Caco-2 (cell line): ENCODE results near the gene CEP20. TPM values are rescaled to one million over a fixed set of nuclear protein-coding genes. Genes with fewer than 3 reads are reported as not detected.
"Not testable (repeated sequence)": the region's sequence is repeated elsewhere in the genome, so short reads cannot be mapped to it uniquely, and the experiment has no call there.

ENCODE experiments used
- BruUV-seq: library from RNA; stranded (reverse); fragments of 400-500 nt; replicated peaks from 2 replicates; lab custom pipeline; 2021; lab: Mats Ljungman, UMichigan
- CTCF ChIA-PET: fragments of 300-600 bp; sonication (Branson Sonifier 250); formaldehyde crosslinking; loops from one replicate; lab custom pipeline; 2022; ENCODE audit warnings: antibody characterized with exemption; lab: Charles Lee
- POLR2A ChIA-PET: fragments of 300-600 bp; sonication (Branson Sonifier 250); formaldehyde crosslinking; loops from one replicate; lab custom pipeline; 2022; ENCODE audit warnings: antibody characterized with exemption; lab: Charles Lee
- DNase-seq, 2 experiments: peaks; one replicate each; pipeline versions ENCODE4 v3.0.0 to v3.0.0-alpha.2; 2020 to 2022
- H3K27me3 ChIP-seq: replicated peaks from 2 replicates; pipeline ENCODE4 v1.6.0; 2011; ENCODE audit warnings: low read length; ENCODE audit not compliant: control insufficient read depth, insufficient read depth
- H3K36me3 ChIP-seq: 2 replicates; pipeline ENCODE4 v1.5.1; 2011; ENCODE audit warnings: low read length; ENCODE audit not compliant: control insufficient read depth, insufficient read depth
- H3K4me1 ChIP-seq: fragments of 250-450 bp; sonication (Bioruptor Pico); 2 replicates; pipeline ENCODE4 v1.5.1; 2020; ENCODE audit warnings: mild to moderate bottlenecking
- H3K4me3 ChIP-seq: 2 replicates; pipeline ENCODE4 v1.5.1; 2011; ENCODE audit warnings: low read depth, mild to moderate bottlenecking, control low read depth, low read length
- H3K9me3 ChIP-seq: fragments of 250-450 bp; sonication (Bioruptor Pico); 2 replicates; pipeline ENCODE4 v1.5.1; 2020; ENCODE audit warnings: mild to moderate bottlenecking, moderate library complexity
- H3K27ac Mint-ChIP-seq: one replicate; pipeline ENCODE4 v1.8.0; 2022; ENCODE audit warnings: mixed read lengths; ENCODE audit not compliant: unreplicated experiment
- H3K27me3 Mint-ChIP-seq: one replicate; pipeline ENCODE4 v1.8.0; 2022; ENCODE audit warnings: mixed read lengths; ENCODE audit not compliant: insufficient read depth, unreplicated experiment
- H3K36me3 Mint-ChIP-seq: one replicate; pipeline ENCODE4 v1.8.0; 2022; ENCODE audit warnings: mild to moderate bottlenecking, mixed read lengths; ENCODE audit not compliant: insufficient read depth, unreplicated experiment
- H3K4me1 Mint-ChIP-seq: one replicate; pipeline ENCODE4 v1.8.0; 2022; ENCODE audit warnings: low read depth, mixed read lengths; ENCODE audit not compliant: unreplicated experiment
- H3K4me3 Mint-ChIP-seq: one replicate; pipeline ENCODE4 v1.8.0; 2022; ENCODE audit warnings: mild to moderate bottlenecking, moderate library complexity, mixed read lengths; ENCODE audit not compliant: unreplicated experiment
- H3K9me3 Mint-ChIP-seq: one replicate; pipeline ENCODE4 v1.8.0; 2022; ENCODE audit warnings: mixed read lengths; ENCODE audit not compliant: unreplicated experiment
- CTCF ChIP-seq, 2 experiments: fragments of 200-600 bp in 1 of 2; IDR thresholded peaks; 1 replicate in 1 of 2; 2 replicates in 1 of 2; pipeline versions ENCODE4 v1.5.1 to v1.8.0; 2011 to 2022; ENCODE audit warnings: antibody characterized with exemption in 1 of 2, control low read depth in 1 of 2, inconsistent platforms in 1 of 2, low read depth in 1 of 2, low read length in 1 of 2, mild to moderate bottlenecking in 1 of 2, moderate library complexity in 1 of 2; ENCODE audit not compliant: insufficient read depth in 1 of 2, severe bottlenecking in 1 of 2, unreplicated experiment in 1 of 2
- intact Hi-C: fragments of 100-400 bp; cut with micrococcal nuclease; formaldehyde crosslinking; loops from one replicate; pipeline ENCODE4 v1.10.0; 2022; ENCODE audit not compliant: unreplicated experiment
- total RNA-seq: library from RNA; stranded (reverse); gene quantifications from 2 replicates; pipeline ENCODE4 v1.2.3, GENCODE V29; 2022

CEP20 gene
- total RNA-seq, 1 experiment from 2014 or later, result 26.0 TPM

- H3K4me3 Mint-ChIP-seq, result no peak overlapping the region
- no peaks in the 10 kb centered on the region for H3K27me3 ChIP-seq
- ChIA-PET POLR2A (interaction anchor here (0.6 kb wide), 1 partner anchor 30 kb away, joined by 3 read pairs; no protein-coding TSS in a partner anchor), CTCF (no interaction called here)
- no peak for DNase-seq
- H3K4me1 ChIP-seq, result peaks cover 12% of the 10 kb centered on the region
- no peaks in the 10 kb centered on the region for H3K36me3 ChIP-seq
- H3K27me3 Mint-ChIP-seq, result no peaks in the 10 kb centered on the region
- H3K4me1 Mint-ChIP-seq, result peaks cover 7% of the 10 kb centered on the region
- no peak overlapping the region for H3K4me3 ChIP-seq
- H3K9me3 ChIP-seq, result no peaks in the 10 kb centered on the region
- no peaks in the 10 kb centered on the region for H3K9me3 Mint-ChIP-seq
- intact Hi-C loops, result no loop called here
- BruUV-seq, result no TSS peak
- TF ChIP-seq CTCF (IDR thresholded peaks at IDR 0.05; ENCODE audit: insufficient read depth in 1 of 2, low read depth in 1 of 2, low read length in 1 of 2, severe bottlenecking in 1 of 2, unreplicated experiment in 1 of 2), result no peak
- H3K27ac Mint-ChIP-seq, result no peak overlapping the region
- H3K36me3 Mint-ChIP-seq, result no peaks in the 10 kb centered on the region
Measured at GRCh38 chr16:15925631-15926030, 37.2 kb upstream of the CEP20 start.

- Mint-ChIP-seq H3K9me3 (no peaks in the 10 kb centered on the region), H3K36me3 (no peaks in the 10 kb centered on the region), H3K4me3 (no peak overlapping the region), H3K27me3 (no peaks in the 10 kb centered on the region), H3K4me1 (peaks cover 7% of the 10 kb centered on the region), H3K27ac (no peak overlapping the region)
- Histone ChIP-seq H3K27me3 (no peaks in the 10 kb centered on the region), H3K9me3 (no peaks in the 10 kb centered on the region), H3K36me3 (no peaks in the 10 kb centered on the region), H3K4me1 (peaks cover 12% of the 10 kb centered on the region), H3K4me3 (no peak overlapping the region)
- intact Hi-C loops, result no loop called here
- ChIA-PET CTCF (no interaction called here), POLR2A (no interaction called here)
- no TSS peak for BruUV-seq
- no peak for TF ChIP-seq CTCF (IDR thresholded peaks at IDR 0.05; ENCODE audit: insufficient read depth in 1 of 2, low read depth in 1 of 2, low read length in 1 of 2, severe bottlenecking in 1 of 2, unreplicated experiment in 1 of 2)
- no peak for DNase-seq
Measured at GRCh38 chr16:15924996-15925395, 36.6 kb upstream of the CEP20 start.

- no peaks in the 10 kb centered on the region for H3K4me1 Mint-ChIP-seq
- intact Hi-C loops, result no loop called here
Measured at GRCh38 chr16:15919331-15919730, 30.9 kb upstream of the CEP20 start.

GRCh38 chr16:15918314-15918713 is 29.9 kb upstream of the CEP20 start:
- H3K9me3 Mint-ChIP-seq, POLR2A ChIA-PET, DNase-seq, H3K27me3 ChIP-seq, H3K9me3 ChIP-seq, H3K4me1 Mint-ChIP-seq, H3K36me3 Mint-ChIP-seq, H3K4me3 ChIP-seq, intact Hi-C loops, BruUV-seq, H3K4me3 Mint-ChIP-seq, H3K27me3 Mint-ChIP-seq, CTCF ChIA-PET, H3K27ac Mint-ChIP-seq, H3K36me3 ChIP-seq, H3K4me1 ChIP-seq: not testable (repeated sequence)

More at GRCh38 chr16:15919331-15919730, 30.9 kb upstream of the CEP20 start:
- ChIA-PET CTCF (no interaction called here), POLR2A (no interaction called here)
- Histone ChIP-seq H3K9me3 (no peaks in the 10 kb centered on the region), H3K4me1 (no peaks in the 10 kb centered on the region), H3K4me3 (no peak overlapping the region), H3K36me3 (no peaks in the 10 kb centered on the region), H3K27me3 (no peaks in the 10 kb centered on the region)
- H3K36me3 Mint-ChIP-seq, result no peaks in the 10 kb centered on the region
- no peak overlapping the region for H3K27ac Mint-ChIP-seq
- H3K27me3 Mint-ChIP-seq, result no peaks in the 10 kb centered on the region
- no peak for TF ChIP-seq CTCF (IDR thresholded peaks at IDR 0.05; ENCODE audit: insufficient read depth in 1 of 2, low read depth in 1 of 2, low read length in 1 of 2, severe bottlenecking in 1 of 2, unreplicated experiment in 1 of 2)
- BruUV-seq, result no TSS peak
- no peak for DNase-seq
- no peaks in the 10 kb centered on the region for H3K9me3 Mint-ChIP-seq
- no peak overlapping the region for H3K4me3 Mint-ChIP-seq
